ENCODE measurements around the gene MAT2B. TPM values are rescaled to one million over a fixed set of nuclear protein-coding genes. Genes with fewer than 3 reads are reported as not detected.
A peak's percentile ranks its signal among the peaks of the same experiment; 100 is the strongest.

The MAT2B gene
- total RNA-seq, result 10 to 100 TPM; 65.6 to 67.7 TPM

DNA sequence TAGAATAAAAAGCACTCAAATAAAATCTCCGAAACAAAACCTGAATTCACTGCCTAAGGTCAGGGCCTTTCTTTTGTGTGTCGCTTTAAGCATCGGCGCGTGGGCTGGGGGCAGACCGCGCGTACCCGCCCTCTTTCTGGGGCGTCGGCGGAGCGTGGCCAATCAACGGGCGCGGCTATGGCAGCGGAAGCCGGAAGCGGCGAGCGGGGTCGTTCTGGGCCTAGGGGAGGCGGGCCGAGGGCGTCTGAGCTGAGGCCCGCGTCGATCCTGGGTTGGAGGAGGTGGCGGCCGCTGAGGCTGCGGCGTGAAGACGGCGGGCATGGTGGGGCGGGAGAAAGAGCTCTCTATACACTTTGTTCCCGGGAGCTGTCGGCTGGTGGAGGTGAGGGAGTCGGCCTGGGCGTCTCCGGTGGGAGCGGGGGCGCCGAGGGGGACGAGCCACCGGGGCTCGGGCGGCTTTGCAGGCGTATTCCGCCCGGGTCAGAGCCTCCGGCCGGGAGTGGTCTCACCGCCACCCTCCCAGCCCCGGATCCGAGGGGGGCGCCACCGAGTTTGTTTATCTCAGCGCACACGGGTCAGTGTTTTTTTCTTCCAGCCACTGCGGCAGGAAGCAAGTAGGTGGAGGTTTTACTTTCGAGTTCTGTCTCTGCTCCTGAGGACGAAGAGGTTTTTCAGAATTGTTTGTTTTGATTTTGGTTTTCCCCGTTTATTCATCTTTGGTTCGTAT lies at the start of gene MAT2B:
MAT2B (plus strand) TSS at position 252 of the 727 bp plus-strand sequence; CDS start at position 320, 68 bp downstream.
- H3K9me3 Mint-ChIP-seq, result no peaks in the 10 kb centered on the region
- no peaks in the 10 kb centered on the region for H3K36me3 Mint-ChIP-seq
- peak; percentile 97 for DNase-seq
- peaks cover 38% of the 10 kb centered on the region for H3K4me1 Mint-ChIP-seq
- no peaks in the 10 kb centered on the region for H3K27me3 Mint-ChIP-seq
- H3K27ac Mint-ChIP-seq, result peak within 1 kb of the TSS; percentile 97
- peak within 1 kb of the TSS; percentile 91 for H3K4me3 Mint-ChIP-seq

DNA sequence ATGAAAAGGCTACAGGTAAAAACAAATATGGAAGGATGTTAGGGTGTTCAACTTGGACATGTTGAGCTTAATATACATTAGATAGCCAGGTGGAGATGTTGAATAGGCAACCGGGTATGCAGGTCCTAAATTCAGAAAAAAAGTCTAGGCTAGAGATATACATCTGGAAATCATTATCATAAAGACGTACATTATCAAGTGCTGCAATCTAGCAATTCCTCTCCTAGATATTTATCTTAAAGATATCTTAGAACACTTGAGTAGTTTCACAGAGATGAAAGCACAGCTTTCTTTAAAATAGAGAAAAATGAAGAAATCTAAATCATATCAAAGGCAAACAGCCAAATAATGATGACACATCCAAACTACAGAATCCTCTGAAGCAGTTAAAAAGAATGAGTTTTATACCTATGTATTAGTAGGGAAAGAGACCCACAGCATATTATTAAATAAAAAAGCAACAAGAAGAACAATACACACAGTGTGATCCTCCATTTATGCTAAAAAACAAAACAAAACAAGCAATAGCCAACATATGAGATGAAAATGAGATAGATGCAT lies 49.3 kb upstream of the MAT2B start:
- Mint-ChIP-seq H3K27ac (no peak overlapping the region), H3K27me3 (peaks cover 4% of the 10 kb centered on the region), H3K36me3 (peaks cover 24% of the 10 kb centered on the region), H3K4me1 (peaks cover 14% of the 10 kb centered on the region), H3K4me3 (peak overlapping the region; percentile 4), H3K9me3 (no peaks in the 10 kb centered on the region)
- no peak for DNase-seq

DNA sequence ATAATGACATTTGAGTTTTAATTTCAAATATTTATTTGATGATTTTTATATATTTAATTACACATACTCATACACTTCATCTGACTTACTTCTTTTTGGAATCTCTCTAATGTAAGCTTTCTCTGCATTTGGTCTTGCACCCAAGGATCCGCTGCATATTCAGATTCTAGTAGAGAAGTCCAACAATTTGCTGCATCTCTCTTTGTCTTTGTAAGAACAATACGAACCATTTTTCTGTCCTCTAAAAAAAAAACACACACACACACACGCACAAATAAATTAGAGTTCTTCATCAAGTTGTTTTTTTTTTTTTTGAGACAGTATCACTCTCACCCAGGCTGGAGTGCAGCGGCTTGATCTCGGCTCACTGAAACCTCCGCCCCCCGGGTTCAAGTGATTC lies 48.6 kb upstream of the MAT2B start:
- no peak overlapping the region for H3K4me3 Mint-ChIP-seq
- H3K27ac Mint-ChIP-seq, result peak overlapping the region; percentile 4
- peaks cover 16% of the 10 kb centered on the region for H3K4me1 Mint-ChIP-seq
- H3K36me3 Mint-ChIP-seq, result peaks cover 22% of the 10 kb centered on the region
- H3K9me3 Mint-ChIP-seq, result no peaks in the 10 kb centered on the region
- DNase-seq, result no peak
- peaks cover 4% of the 10 kb centered on the region for H3K27me3 Mint-ChIP-seq

DNA sequence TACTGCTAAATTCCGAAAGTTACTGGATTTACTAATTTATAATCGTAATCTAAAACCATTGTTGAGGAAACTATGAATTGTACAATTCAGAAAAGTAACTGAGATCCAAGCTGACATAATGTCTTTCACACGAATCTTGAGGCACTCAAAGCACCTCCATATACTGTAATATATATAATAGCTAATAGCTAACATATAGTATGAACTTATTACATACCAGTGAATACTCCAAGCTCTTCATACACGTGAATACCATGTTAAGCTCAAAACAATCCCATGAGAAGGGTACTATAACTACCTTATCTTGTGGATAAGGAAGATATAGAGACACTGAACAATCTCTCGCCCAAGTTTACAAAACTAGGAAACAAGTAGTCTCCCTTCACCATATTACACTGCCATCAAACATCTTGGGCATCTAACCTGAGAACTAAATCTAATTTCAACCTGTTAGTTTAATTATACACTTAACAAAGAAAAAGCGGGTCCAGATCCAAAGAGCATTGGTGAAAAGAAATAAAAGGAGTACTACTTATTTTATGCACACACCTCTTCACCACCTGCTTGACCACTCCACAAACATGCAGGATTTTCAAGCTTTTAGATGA lies 46.5 kb upstream of the MAT2B start:
- H3K36me3 Mint-ChIP-seq, result peaks cover 27% of the 10 kb centered on the region
- H3K9me3 Mint-ChIP-seq, result no peaks in the 10 kb centered on the region
- no peak for DNase-seq
- peak overlapping the region; percentile 93 for H3K4me3 Mint-ChIP-seq
- H3K4me1 Mint-ChIP-seq, result peaks cover 23% of the 10 kb centered on the region
- peaks cover 4% of the 10 kb centered on the region for H3K27me3 Mint-ChIP-seq
- H3K27ac Mint-ChIP-seq, result peak overlapping the region; percentile 99

DNA sequence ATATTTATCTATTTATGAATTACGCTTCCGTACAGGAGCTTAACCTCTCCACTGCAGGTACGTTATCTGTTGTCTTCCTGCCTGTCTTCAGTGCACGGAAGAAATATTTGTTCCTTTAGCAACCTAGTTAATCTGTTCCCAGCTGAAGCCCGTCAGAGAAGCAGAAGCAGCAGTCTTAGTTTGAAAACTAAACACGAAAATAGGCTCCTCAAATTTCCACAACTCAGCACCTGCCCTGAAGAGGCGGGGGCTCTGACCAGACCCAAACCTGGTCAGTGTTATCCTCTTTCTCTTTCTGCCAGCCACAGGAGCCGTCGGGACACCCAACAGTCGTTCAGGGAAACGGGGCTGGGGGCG lies 46.0 kb upstream of the MAT2B start:
- peaks cover 4% of the 10 kb centered on the region for H3K27me3 Mint-ChIP-seq
- no peaks in the 10 kb centered on the region for H3K9me3 Mint-ChIP-seq
- H3K36me3 Mint-ChIP-seq, result peaks cover 33% of the 10 kb centered on the region
- H3K27ac Mint-ChIP-seq, result peak overlapping the region; percentile 99
- peaks cover 23% of the 10 kb centered on the region for H3K4me1 Mint-ChIP-seq
- no peak for DNase-seq
- H3K4me3 Mint-ChIP-seq, result peak overlapping the region; percentile 93

DNA sequence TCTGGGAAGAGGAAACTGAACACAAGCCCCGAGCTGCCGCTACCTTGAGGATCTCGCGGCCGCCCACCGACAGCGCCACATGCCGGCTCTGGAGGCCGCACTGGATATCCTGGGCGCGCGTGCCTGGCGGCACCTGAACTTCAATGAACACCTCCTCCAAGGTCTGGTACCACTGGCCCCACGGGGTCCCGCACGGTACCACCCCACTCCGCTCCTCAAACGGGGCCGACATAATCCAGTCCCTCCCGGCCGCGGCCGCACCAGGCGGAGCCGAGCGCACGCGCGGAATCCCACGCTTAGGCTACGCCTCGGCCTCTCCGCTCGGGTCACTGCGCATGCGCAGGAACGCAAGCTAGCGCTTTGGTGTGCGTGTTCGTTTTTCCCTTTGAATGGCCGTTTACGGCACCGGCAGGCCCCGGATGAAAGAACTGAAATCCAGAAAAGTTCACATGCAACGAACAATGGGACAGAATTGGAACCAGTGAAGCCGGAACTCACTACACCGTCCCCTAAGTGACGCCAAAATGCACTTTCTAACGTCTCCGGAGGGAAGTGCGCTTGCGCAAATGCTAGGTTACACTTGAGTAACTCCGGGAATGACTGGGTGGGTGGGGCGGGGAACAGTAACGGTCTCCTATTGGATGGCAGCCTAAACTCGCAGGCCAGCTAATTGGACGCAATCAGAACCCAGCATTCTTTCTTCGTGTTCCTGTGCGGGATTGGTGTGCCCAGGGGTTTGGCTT lies 45.4 kb upstream of the MAT2B start, which contains the start of gene NUDCD2:
NUDCD2 (minus strand) TSS at position 284 of the 743 bp plus-strand sequence; CDS start at position 232, 52 bp downstream.
- Mint-ChIP-seq H3K4me3 (peak within 1 kb of the TSS; percentile 96), H3K4me1 (peaks cover 21% of the 10 kb centered on the region), H3K27me3 (peaks cover 4% of the 10 kb centered on the region), H3K27ac (peak within 1 kb of the TSS; percentile 99), H3K36me3 (peaks cover 36% of the 10 kb centered on the region), H3K9me3 (no peaks in the 10 kb centered on the region)
- DNase-seq, result peak; percentile 91

DNA sequence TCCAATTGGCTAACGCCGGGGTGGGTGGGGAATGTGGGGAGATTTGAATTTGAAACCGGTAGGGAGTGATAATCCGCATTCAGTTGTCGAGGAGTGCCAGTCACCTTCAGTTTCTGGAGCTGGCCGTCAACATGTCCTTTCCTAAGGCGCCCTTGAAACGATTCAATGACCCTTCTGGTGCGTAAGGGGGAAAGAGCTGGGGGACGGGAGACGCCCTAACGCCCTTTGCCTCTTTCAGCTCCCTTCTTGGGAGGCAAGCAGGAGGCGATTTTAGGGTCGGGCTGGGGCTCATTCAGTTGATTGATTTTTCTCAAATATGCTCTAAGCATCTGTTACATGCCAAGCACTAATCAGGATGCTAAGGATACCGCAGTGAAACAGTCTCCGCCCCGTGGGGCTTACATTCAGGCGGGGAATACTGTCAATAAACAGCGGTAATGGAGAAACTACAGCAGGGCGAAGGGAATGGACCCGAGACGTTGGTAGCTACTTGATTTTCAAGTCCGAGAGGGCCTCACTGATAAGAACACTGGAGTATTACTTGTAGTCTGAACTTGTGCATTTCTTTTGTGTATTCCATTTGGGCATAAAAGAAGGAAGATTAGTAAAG lies 44.8 kb upstream of the MAT2B start, which contains the start of gene HMMR:
HMMR (plus strand) TSS at position 71 of the 610 bp plus-strand sequence; CDS start at position 132, 61 bp downstream.
- H3K4me1 Mint-ChIP-seq, result peaks cover 18% of the 10 kb centered on the region
- DNase-seq, result peak; percentile 11
- H3K36me3 Mint-ChIP-seq, result peaks cover 32% of the 10 kb centered on the region
- peak within 1 kb of the TSS; percentile 99 for H3K27ac Mint-ChIP-seq
- H3K27me3 Mint-ChIP-seq, result peaks cover 4% of the 10 kb centered on the region
- peak within 1 kb of the TSS; percentile 96 for H3K4me3 Mint-ChIP-seq
- no peaks in the 10 kb centered on the region for H3K9me3 Mint-ChIP-seq

DNA sequence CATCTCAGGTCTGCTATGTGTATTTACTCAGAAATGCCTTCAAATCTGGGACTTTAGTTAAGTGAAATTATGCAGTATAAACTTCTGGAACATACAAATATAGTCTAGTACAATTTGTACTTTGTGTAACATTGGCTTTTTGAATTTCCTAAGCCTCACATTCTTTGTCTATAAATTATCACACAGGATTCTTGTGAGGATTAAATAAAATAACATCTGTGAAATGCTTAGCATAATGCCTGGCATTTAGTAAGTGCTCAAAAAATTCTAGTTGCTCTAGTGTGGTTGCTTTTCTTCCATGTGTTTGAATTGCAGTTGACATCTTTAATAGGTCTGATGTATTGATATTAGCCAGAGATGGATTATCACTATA lies 42.4 kb upstream of the MAT2B start:
- H3K4me3 Mint-ChIP-seq, result no peak overlapping the region
- no peak overlapping the region for H3K27ac Mint-ChIP-seq
- H3K27me3 Mint-ChIP-seq, result peaks cover 4% of the 10 kb centered on the region
- no peak for DNase-seq
- peaks cover 9% of the 10 kb centered on the region for H3K4me1 Mint-ChIP-seq
- peaks cover 24% of the 10 kb centered on the region for H3K36me3 Mint-ChIP-seq
- no peaks in the 10 kb centered on the region for H3K9me3 Mint-ChIP-seq

DNA sequence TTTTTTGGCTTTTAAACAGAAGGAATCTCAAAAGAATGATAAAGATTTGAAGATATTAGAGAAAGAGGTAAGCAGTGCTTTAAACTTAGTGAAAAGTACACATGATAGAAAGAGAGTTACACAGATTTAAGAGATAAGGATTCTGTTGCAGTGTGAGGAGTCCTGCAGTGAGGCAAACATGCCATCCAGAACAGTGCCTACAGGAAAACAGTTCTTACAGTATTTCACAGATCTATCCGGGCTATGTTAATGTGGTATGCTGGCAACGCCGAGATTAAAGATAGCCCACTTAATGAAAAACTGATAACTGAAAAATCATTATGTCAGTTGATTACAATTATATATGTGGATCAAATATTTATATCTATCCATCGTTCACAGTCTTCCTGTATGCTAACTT lies 37.7 kb upstream of the MAT2B start:
- Mint-ChIP-seq H3K4me1 (peaks cover 3% of the 10 kb centered on the region), H3K27ac (no peak overlapping the region), H3K27me3 (no peaks in the 10 kb centered on the region), H3K4me3 (no peak overlapping the region), H3K36me3 (peaks cover 43% of the 10 kb centered on the region), H3K9me3 (no peaks in the 10 kb centered on the region)
- DNase-seq, result no peak

DNA sequence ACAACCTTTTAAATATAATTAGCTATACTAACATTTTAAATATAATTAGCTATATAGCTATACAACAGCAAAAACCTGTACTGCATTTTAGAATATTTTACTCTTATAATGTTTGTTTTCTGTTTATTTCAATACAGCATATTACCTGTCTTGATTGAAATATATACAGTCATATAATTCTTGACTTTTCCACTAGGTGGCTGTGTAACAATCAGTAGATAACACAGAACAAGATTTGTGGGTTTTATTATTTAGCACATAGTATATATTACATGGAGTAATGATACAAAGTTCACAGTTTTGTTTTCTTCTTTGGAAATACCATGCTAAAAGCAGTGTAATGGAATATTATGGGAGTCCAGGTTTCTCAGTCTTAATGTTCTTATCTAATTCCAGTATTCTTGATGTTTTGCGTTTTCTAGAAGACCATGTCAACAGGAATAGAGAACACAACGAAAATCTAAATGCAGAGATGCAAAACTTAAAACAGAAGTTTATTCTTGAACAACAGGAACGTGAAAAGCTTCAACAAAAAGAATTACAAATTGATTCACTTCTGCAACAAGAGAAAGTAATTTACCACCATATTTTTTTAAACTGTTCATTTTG lies 31.7 kb upstream of the MAT2B start:
- H3K27ac Mint-ChIP-seq, result no peak overlapping the region
- H3K4me3 Mint-ChIP-seq, result no peak overlapping the region
- H3K4me1 Mint-ChIP-seq, result peaks cover 4% of the 10 kb centered on the region
- peaks cover 54% of the 10 kb centered on the region for H3K36me3 Mint-ChIP-seq
- H3K9me3 Mint-ChIP-seq, result no peaks in the 10 kb centered on the region
- DNase-seq, result no peak
- H3K27me3 Mint-ChIP-seq, result no peaks in the 10 kb centered on the region

DNA sequence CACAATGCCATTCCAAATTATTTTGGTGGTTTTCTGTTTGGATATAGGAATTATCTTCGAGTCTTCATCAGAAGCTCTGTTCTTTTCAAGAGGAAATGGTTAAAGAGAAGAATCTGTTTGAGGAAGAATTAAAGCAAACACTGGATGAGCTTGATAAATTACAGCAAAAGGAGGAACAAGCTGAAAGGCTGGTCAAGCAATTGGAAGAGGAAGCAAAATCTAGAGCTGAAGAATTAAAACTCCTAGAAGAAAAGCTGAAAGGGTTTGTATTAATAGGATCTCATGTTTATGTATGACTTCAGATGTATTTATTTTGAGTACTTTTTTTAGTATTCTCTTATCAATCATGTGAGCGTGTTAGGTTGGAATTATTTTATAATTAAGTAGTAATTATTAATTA lies 30.0 kb upstream of the MAT2B start:
- no peaks in the 10 kb centered on the region for H3K27me3 Mint-ChIP-seq
- no peak overlapping the region for H3K4me3 Mint-ChIP-seq
- H3K27ac Mint-ChIP-seq, result no peak overlapping the region
- no peaks in the 10 kb centered on the region for H3K9me3 Mint-ChIP-seq
- peaks cover 4% of the 10 kb centered on the region for H3K4me1 Mint-ChIP-seq
- DNase-seq, result no peak
- peaks cover 49% of the 10 kb centered on the region for H3K36me3 Mint-ChIP-seq

DNA sequence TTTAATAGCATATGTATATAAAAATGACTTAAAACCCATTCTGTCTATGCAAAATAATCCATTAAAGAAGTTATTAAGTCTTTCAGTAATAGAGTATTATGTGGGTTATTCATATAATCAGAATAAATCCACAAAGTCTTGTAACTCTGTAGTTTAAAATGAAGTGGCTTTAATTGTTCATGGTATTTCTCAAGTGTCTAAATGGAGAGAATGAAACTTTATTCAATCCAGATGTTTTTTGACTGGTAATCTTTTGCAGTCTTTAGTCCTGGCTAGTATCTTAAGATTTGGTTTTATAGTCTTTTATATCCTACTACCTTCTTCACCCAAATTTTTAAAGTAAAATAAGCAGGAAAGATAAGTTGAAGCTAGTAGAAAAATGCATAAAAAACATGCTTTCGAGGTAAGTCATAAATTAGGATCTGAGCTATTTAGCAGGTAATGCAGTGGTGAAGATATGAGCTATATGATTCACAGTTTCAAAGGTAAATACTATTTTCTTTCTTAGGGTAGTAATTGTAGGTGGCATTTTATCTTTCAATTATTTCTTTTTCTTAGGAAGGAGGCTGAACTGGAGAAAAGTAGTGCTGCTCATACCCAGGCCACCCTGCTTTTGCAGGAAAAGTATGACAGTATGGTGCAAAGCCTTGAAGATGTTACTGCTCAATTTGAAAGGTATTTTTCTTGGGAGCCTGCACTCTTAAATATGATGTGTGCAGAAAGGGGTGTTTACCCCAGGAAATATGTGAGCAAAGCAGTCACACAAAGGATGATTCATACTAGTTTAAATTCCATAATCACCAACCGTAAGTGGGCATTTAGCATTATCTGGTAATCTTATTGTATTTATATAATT lies 27.1 kb upstream of the MAT2B start:
- no peaks in the 10 kb centered on the region for H3K27me3 Mint-ChIP-seq
- no peak overlapping the region for H3K4me3 Mint-ChIP-seq
- H3K9me3 Mint-ChIP-seq, result no peaks in the 10 kb centered on the region
- H3K4me1 Mint-ChIP-seq, result peaks cover 2% of the 10 kb centered on the region
- no peak for DNase-seq
- no peak overlapping the region for H3K27ac Mint-ChIP-seq
- peaks cover 45% of the 10 kb centered on the region for H3K36me3 Mint-ChIP-seq

DNA sequence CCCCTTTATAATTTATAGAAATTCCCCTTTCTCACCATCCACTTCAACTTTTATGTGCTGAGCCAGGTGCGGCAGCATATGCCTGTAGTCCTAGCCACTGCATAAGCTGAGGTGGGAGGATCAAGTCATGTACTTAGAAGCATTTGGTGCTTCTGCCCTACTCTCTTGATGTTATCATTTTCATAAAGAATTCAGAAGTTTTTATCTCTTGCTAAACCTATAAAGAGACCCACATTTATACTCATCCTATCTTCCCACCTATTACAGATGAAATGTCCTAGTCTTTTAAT lies 26.5 kb upstream of the MAT2B start:
- Mint-ChIP-seq H3K4me1 (peaks cover 2% of the 10 kb centered on the region), H3K36me3 (peaks cover 46% of the 10 kb centered on the region), H3K4me3 (no peak overlapping the region), H3K9me3 (no peaks in the 10 kb centered on the region), H3K27me3 (no peaks in the 10 kb centered on the region), H3K27ac (no peak overlapping the region)
- DNase-seq, result no peak
